Measurements from ENCODE around the gene LRTM2.

LRTM2 gene

DNA sequence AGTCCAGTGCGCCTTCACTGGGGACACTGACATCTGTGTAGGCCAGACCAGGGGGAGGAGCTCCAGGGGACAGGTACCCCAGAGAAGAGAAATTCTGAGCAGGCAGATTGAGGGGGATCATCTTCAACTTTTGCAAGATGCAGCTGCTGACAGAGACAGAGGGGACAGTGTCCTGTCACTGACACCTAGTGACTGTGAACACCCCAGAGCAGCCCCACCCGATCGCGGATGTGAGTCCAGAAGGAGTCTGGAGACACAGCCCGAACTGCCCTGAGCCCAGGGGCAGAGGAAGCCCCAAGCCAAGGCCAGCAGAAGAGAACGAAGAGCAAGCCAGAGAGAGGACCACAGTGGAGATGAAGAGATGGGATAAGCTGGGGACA, 21.7 kb upstream of the LRTM2 start:
- no peak for DNase-seq

DNA sequence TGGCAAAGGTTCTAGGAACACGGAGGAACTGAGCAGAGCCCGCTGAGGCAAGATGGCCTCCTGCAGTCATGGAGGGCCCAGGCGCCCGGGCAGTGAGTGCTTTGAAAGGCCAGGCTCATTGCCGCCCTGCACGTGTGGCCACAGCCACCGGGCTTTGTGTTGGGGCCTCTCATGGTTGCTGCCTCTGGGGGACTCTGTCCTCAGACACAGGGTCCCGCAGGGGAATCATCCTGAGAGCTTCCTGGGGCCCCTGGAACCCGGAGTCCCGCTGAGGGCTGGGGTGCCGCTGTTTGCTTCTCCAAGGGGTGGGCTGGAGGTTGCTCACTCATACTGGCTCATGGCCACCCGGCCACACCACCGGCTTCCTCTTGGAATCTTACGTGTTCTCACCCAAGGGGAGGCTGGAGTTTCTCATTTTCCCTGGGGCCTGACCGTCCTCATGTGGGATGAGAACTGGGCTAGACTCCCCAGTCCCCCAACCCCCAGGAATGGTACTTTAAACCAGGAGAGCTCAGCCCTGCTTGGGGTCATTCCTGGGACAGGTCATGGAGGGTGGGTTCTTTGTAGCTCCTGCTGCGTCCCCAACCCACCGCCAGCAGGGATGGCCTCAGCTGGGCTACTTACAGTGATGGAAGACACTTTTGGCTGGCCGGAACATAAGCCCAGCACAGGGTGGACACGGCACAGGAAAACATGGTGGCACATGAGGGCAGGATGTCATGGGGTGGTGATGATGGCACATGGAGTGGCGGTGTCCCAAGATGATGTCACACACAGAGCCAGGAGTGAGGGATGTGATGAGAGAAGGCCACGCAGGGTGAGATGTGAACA, 21.1 kb upstream of the LRTM2 start:
- DNase-seq = peak; percentile 62

DNA sequence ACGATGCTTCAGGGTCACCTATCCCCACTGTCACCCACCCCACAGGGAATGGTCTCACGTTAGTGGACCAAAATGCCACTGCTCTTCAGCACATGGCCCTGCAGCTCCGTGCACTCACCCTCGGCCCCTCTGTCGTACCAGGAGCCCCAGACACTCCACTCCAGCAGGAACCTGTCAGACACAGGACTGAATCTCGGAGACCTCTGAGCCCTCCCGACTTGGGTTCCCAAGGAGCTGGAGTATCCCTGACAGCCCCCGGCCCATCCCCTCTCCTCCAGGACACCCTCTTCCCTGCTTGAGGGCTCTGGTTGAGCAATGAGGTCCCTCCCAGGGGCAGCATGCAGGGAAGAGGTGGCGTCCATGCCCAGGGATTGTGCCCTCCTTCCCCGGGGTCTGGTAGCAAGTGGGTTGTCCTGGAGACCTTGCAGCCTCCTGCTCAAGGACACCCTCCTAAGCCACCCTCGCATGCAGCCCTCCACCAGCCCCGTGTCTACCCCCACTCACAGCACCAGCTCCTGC, 20.4 kb upstream of the LRTM2 start:
- DNase-seq = peak; percentile 58

DNA sequence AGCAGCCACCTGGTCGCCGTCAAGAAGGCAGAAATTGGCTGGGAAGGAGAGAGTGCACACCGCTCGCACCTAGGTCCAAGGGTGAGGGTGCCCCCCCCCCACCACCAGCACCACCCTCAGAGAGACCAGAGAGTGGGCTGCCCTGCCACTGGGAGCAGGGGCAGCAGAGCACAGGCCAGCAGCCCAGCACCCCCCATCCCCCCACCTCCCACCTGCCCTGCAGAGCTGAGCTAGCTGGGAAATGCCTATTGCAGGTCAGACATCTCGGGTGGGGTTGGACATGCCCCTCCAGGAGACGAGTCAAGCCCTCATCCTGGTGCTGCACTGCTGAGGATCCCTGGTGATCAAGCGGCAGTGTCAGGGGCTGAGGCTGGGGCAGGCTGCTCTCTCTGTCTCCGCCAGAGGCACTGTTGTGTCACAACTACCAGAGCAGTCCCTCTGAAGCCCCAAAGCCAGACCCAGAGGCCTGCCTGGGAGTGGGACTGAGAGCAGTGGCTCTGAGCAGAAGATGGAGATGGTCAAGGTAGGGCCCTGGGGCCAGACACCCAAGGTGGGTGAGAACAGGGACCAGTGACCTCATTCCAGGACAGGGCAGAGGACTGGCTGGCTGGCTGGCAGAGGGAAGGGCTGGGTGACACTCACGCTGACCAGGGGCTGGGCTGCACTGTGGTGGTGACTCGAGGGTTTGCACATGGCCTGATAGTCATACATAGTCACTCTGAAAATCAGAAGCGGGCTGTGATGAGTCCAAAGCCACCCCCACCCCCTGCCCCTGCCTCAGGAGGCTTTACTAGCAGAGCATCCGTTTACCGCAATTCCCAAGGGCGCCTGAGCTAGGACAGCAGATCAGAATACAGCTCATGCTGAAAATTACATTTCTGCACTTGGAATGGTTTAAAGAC, 19.7 kb upstream of the LRTM2 start:
- DNase-seq = peak; percentile 62

DNA sequence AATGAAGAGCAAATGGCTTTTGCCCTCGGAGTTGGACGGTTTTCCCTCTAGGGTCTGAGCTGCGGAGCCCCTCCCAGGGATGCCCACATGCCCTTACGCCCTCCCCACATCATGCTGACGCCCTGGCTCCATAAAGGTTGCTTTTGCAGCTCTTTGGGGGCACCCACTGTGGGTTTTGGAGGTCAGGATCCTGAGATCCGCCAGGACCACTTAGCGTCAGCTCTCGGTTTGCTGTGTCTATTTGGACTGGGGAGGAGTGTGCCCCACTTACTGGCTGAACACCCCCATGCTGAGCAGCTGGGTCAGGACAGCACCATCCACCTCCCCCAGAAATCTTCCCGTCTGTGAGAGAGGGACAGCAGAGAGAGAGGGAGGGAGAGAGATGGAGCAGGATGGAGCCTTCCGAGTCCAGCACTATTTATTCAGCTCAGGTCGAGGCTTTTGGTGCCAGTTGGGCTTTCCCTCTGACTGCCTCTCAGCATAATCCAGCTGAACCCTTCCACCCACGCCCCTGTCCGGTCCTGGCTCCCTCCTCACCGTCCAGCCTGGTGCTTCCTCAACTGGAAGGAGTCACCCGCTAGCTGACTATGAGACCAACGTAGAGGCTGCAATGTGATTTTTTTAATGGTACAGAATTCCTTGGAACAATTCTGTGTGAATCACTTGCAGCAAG, 18.9 kb upstream of the LRTM2 start:
- peak; percentile 59 for DNase-seq

DNA sequence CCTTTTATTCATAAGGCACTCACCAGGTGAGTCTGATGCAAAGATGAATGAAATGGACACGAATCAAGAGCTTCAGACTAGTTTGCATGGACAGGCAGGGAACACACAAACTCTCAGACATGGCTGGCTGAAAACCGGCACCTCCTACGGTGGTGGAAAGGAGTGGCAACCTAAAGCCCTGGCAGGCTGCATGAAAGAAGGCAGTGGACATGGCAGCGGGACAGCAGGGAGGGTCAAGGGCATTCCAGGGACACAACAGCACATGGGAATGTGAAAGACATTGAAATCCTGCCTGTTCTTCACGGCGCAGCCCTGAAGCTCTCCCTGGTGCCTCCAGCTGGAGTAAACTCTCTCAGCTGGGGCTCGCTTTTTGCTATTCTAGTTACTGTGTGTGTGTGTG, 16.6 kb upstream of the LRTM2 start:
- peak; percentile 57 for DNase-seq

DNA sequence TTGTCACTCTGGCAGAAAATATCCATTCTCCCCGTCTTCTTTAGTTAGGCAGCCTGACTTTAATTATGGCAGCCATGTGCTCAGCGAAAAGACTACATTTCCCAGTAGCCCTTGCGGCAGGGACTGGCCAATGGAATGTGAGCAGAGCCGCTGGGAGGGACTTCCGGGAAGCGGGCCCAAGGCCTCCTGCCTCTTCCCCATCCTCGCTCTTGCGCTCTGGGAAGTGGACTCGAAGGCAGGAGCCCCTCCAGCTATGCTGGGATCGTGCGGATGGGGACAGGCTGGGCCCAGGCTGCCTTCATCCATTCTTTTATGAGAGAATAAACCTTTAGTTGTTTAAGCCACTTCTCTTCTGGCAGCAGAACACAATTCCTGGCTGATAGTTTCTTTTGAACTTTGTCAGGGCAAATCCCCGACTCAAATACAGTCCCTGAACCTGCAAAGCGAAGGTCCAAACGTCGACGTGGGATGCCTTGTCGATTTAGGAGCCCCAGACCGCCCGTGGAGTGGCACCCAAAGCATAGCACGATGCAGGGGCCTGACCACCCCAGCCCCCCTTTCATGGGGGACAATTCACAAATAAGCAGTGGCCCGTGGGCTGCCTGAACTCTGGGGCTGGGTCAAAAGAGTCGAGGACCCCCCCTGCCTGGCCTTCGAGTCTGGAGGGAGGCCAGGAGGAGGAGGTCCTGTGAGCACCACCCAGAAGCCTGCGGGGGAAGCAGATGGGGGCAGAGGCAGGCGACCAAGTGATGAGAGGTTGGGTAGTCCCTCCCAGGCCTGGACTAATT, 15.6 kb upstream of the LRTM2 start:
- peak; percentile 95 for DNase-seq

DNA sequence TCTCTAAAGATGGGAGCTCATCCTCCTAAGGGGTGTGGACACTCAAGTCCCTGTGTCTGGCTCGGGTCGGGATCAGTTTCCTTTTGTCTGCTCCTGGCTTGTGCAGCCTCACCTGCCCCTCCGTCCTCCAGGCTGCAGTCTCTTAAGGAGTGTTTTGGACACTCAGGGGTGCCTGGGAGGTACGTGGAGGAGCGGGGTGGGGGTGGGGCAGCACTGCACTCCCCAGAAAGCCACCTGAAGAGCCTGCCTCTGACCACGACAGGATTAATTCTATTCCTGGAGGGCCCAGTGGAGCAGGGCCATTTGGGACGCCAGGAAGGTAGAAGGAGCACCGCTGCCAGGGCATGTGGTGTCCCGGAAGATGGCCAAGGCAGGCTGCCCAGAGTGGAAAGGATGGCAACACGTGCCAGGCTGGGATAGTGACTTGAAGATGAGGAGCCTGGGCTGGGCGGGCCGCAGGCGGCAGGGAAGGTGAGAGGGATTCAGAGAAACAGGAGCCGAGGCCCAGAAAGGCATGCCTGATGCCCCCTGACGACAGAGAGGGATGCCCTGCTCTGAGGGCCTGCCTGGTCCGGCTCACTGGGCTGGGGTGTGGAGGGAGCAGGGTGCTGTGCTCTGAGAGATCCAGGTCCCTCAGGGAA, 14.8 kb upstream of the LRTM2 start:
- DNase-seq = peak; percentile 57

DNA sequence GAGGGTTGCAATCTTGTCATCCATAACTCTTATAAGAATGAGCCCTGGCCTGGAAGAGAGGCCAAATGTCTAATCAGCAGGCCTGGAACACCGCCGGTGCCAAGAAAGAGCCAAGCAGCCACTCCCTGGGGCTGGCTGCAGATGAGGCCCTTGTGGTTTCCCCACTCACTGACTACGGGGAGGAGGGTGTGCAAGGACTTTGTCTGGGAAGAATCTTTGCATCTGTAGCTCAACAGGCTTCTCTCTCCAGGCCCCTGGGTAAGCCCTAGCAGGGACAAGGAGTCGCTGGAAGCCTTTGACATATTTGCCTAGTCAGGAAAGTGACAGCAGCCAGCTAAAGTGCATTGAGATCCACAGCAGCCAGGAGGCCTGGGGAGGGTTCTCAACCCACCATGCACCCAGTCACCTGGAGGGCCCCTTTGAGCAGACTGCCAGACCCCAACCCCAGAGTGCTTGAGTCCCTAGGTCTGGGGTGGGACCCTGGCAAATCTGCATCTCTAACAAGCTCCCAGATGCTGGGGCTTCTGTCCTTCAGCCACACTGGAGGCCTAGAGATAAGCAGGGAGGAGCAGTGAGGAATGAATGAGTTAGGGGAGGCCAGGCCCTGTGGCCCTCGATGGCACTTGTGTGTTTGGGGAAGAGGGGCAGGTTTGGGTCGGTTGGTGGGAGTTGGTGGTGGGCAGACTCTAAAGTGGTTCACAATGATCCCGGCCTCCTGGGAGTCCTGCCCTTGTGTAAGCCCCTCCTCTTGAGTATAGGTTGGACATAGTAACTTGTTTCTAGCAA, 13.9 kb upstream of the LRTM2 start:
- DNase-seq = peak; percentile 50

DNA sequence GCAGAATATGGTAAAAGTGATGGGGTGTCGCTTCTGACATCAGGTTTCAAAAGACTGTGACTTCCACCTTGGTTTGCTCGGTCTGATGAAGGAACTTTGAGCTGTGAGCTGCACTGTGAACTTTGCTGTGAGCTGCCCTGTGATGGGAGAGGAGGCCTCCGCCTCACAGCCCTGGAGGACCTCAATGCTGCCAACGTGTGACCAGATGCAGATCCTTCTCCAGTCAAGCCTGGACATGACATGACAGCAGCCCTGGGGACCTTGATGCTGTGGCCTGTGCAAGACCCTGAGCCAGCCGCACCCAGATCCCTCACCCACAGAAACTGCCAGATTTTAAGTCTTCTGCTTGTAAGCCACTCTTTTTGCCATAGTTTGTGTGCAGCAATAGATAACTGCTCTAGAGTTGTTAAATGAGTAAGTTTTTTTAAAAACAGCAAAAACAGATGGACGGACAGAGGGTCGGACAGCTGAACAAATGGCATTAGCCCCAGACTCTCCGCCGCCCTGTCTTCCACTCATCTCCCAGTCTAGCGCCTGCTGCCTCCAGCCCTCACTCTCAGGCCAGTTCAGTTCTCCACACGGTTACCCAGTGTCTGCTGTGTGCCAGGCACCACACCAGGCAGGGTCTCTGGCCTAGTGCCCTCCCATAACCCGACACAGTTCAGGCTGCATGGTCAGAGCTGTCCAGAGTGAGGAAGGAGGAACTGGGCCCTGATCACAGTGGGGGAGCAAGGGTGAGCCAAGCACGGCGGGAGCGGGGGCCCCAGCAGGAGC, 13.1 kb upstream of the LRTM2 start:
- DNase-seq = no peak

DNA sequence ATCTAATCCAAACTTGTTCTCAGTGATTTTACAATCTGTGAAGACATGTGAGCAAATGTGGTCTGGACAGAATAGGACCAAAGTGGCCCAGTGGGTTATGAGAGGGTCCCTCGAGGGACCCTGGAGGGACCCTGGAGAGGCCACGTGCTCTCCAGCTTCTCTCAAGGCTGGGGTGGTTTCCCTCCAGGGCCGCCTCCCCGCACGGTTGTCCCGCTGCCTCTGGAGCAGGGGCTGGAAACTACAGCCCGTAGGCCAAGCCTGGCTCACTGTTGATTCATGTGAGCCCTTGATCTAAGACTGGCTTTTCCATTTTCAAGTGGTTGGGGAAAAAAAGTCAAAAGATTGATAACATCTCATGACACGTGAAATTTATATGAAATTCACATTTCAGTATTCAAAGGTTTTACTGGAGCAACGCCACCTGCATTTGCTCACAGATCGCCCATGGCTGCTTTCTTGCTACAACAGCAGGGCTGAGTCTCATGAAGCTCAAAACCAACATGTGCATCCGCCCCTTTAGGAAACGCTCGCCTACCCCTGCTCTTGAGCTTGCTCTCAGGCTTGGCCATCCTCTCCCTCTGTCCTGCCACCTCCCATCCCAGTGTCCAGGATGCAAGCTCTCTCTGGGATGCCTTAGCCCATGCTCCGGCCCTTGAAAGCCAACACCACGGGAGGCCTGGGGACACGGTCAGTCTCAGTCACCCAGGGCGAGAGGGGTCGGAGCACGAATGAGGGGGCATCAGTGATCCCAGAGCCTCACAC, 12.1 kb upstream of the LRTM2 start:
- no peak for DNase-seq

DNA sequence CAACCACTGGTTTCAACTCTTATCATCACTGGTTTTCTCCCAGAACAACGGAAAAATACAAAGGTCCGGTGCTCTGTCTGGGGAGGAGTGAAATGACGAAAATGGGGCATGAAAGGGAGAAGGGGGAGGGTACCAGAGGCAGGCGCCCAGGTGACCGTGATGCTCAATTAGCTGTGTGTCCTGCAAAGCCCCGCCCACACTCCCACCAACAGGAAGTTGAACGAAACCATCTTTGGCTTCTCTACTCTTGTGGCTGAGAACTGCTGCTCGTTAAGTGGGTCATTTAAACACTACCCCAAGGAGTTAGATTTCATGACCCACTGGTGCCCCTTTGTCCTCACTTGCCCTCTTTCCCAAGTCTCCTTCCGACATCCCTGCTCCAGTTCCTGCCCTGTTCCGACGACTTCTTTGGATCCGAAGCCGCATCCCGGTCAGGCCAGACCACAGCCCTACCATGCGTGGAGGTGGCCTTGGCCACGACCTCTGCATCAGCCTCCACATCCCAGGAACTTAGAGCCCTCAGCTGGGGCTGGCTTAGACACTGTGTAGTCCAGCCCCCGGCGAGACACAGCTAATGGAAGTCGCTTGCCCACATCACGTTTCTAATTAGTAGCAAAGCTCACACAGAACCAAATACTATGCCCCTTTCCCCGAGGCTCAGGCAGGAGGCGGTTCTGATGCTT, 11.4 kb upstream of the LRTM2 start:
- no peak for DNase-seq

DNA sequence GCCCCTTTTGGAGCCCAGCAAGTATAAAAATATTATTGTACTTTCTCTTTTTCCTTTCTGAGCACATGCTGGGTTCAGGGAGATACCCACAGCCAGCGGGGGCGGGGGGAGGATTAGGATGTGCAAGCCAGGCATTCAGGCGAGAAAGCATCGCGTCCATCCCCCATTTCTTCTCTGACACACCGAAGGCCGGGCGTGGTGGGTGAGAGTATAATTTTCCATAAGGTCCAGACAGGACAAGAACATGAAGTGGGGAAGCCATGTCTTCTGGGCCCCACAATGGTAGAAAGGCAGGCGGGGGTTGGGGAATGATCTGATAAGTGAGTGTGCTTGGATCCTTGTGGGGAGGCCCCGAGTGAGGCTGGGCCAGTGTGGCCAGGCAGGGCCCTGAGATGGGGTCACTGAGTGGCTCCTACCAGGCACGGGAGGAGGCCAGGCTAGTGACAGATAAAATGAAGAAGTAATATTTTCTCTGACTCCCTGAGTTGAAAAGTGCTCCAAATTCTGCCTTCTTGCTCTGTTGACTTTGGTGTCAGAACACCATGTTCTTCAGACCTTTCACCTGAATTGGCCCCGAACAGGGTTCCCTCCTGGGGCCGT, 10.7 kb upstream of the LRTM2 start:
- DNase-seq = no peak

DNA sequence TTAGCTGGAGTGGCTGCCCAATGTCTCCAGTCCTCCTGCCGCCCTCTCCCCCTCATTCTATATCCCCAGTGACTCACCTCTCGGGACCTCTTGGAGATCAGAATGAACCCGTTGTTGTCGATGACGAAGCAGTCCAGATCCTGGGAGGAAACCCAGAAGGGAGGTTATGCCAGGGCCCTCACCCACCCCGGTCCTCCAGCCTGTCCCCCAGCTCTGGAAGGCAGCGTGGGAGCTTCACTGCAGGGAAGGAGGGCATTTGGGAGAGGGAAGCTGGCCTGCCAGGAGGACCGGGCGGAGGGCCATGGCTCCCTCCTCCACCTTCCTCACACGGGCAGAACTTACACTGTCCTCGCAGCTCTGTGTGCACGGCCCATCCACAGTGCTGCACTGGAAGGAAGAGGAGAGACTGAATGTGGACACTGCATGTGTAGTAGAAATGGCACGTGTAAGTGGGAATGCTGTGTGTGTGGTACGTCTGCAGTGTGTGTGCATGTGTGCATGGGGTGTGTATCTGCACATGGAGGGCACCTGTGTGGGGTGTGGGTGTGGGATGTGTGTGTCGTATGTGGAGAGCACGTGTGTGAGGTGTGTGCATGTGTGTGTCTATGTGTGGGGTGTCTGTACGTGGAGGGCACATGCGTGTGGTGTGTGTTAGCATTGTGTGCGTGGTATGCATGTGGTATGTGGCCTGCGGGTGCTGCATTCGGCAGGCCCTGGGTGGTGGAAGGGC, 10.0 kb upstream of the LRTM2 start:
- no peak for DNase-seq

DNA sequence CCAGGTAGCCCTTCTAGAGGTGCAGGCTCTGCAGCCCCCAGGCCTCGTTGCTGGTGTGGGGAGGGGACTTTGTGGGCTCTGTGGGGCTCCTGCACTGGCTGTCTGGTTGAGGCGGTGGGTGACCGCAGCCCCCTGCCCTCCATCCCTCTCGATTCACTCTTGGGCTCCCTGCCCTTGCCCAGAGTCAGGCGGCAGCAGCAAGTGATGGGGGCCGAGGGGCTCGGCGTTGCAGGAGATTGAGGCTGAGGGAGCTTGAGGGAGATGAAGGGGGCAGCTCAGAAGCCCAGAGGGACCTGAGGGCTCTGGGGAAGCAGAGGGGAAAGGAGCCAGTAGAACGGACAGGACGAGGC, 9.5 kb upstream of the LRTM2 start:
- no peak for DNase-seq

DNA sequence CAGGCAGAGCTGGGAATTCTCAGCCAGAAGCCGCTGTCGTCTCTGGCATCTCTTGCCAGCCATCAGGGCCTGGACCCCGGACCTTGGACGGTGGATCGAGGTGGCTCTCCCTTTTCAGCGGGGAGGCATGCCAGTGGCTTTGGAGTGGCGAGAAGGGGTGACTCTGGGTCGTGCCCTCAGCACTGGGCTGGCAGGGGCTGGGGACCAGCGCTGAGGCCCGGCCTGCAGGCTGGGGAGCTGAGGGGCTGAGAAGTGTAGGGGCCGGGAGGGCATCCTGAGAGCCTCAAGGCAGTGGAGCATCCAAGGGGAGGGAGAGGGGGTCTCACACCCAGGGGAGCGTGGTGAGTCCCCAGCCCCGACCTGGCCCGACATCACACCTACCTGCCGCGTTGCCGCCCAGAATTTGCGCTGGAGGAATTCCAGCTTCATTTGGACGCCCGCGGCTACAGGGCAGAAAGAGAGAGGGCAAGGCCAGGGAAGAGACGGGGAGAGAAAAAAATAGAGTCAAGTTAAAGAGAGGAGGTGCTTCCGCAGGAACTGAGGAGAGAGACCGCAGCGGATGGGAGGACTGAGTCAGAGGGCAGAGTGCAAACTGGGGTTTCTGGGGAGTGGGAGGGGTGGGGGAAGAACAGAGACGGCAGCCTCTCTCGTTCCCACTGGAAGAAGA, 9.0 kb upstream of the LRTM2 start:
- peak; percentile 84 for DNase-seq

DNA sequence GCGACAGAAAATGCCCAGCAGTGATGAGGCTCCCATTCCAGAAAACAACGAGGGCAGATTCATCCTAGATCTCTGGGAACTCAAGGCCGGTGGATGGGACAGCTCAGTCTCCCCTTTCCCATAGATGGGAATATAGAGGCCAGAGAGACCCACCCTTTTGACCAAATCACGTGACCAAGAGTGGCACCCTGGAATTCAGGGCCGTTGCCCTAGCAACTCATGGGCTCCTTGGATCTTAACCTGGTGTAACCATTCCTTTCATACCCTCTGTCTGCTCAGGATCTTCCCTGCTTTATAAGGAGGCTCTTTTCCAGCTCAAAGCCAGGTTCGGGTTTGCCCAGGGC, 8.4 kb upstream of the LRTM2 start:
- DNase-seq = no peak
